Measurements from ENCODE around the gene TIMMDC1.
"Not testable (repeated sequence)": the region's sequence is repeated elsewhere in the genome, so short reads cannot be mapped to it uniquely, and the experiment has no call there.

The TIMMDC1 gene

DNA sequence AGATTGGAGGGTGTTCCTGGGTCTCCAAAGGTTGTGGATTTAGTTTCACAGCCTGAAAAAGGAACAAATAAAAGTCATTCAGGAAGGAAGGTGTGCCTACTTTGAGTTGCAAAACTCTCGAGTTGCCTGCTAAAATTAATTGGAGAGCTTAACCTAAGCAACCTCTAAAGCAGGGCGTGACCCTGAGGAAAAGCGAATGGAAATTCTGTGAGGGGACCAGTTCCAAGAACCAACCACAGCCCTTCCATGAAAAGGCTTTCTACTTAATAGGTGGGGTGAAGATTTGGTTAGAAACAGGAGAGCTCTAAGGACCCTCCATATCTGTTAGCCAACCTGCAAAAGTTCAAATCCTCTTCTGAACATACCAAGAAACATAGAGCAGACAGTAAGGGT lies 59.5 kb downstream of the TIMMDC1 start:
- H3K36me3 ChIP-seq (ENCODE audit: control insufficient read depth, insufficient read depth, low read length) = peaks cover 9% of the 10 kb centered on the region
- no peak for TF ChIP-seq CTCF (IDR thresholded peaks at IDR 0.05; ENCODE audit: insufficient read depth, low read length, poor library complexity, severe bottlenecking)
- peak overlapping the region; percentile 90 for H3K4me3 ChIP-seq (replicated peaks; ENCODE audit: low read depth, low read length)
- no peak for DNase-seq (ENCODE audit: extremely low read depth, insufficient read length)
- no peaks in the 10 kb centered on the region for H3K27me3 ChIP-seq (replicated peaks; ENCODE audit: control insufficient read depth, insufficient read depth, low read length)

GRCh38 chr3:119558626-119559317 lies 60.4 kb downstream of the TIMMDC1 start:
- no peaks in the 10 kb centered on the region for H3K27me3 ChIP-seq (replicated peaks; ENCODE audit: control insufficient read depth, insufficient read depth, low read length)
- TF ChIP-seq CTCF (IDR thresholded peaks at IDR 0.05; ENCODE audit: insufficient read depth, low read length, poor library complexity, severe bottlenecking) = no peak
- no peak for DNase-seq (ENCODE audit: extremely low read depth, insufficient read length)
- H3K36me3 ChIP-seq (ENCODE audit: control insufficient read depth, insufficient read depth, low read length) = peaks cover 9% of the 10 kb centered on the region
- H3K4me3 ChIP-seq (replicated peaks; ENCODE audit: low read depth, low read length) = peak overlapping the region; percentile 90

DNA sequence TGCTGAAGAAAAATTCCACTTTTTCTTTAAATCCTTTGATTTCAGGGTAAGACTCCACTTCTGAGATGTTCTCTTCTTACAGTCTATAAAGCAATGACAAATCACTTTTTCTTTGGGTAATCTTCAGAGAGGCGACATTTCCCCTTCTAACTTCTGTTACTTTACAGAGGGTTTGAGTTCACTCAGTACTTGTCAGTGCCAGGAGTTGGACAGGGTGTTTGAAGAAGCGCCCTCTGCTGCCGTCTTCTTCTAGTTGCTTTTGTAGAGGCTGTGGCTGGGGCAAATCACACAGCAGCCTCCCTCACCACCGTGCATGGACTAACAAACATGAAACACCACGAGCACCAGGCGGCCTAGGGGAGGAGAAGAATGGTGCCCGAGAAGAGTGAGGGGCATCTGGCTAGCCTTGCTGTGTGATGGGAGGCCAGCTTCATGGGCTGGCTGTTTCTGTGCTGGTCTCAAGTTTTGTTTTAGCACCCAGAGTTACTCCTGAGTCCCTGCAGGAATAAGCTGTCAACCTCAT lies 61.2 kb downstream of the TIMMDC1 start, which contains the start of gene CD80:
Gene CD80 (minus strand): TSS at position 174 of the 523 bp plus-strand sequence. CDS start 1,886 bp downstream, outside the sequence.
- no peaks in the 10 kb centered on the region for H3K27me3 ChIP-seq (replicated peaks; ENCODE audit: control insufficient read depth, insufficient read depth, low read length)
- TF ChIP-seq CTCF (IDR thresholded peaks at IDR 0.05; ENCODE audit: insufficient read depth, low read length, poor library complexity, severe bottlenecking) = peak; percentile 75
- peak within 1 kb of the TSS; percentile 90 for H3K4me3 ChIP-seq (replicated peaks; ENCODE audit: low read depth, low read length)
- H3K36me3 ChIP-seq (ENCODE audit: control insufficient read depth, insufficient read depth, low read length) = peaks cover 6% of the 10 kb centered on the region
- DNase-seq (ENCODE audit: extremely low read depth, insufficient read length) = peak; percentile 78

- TF ChIP-seq CTCF (IDR thresholded peaks at IDR 0.05; ENCODE audit: insufficient read depth, low read length, poor library complexity, severe bottlenecking) = no peak
- Histone ChIP-seq H3K36me3 (ENCODE audit: control insufficient read depth, insufficient read depth, low read length) (peaks cover 4% of the 10 kb centered on the region; the same call in 1 of the 2 replicates), H3K4me3 (replicated peaks; ENCODE audit: low read depth, low read length) (peak overlapping the region; percentile 90), H3K27me3 (replicated peaks; ENCODE audit: control insufficient read depth, insufficient read depth, low read length) (no peaks in the 10 kb centered on the region)
- no peak for DNase-seq (ENCODE audit: extremely low read depth, insufficient read length)
These were observed 61.8 kb downstream of the TIMMDC1 start for GRCh38 chr3:119560160-119560559.

DNA sequence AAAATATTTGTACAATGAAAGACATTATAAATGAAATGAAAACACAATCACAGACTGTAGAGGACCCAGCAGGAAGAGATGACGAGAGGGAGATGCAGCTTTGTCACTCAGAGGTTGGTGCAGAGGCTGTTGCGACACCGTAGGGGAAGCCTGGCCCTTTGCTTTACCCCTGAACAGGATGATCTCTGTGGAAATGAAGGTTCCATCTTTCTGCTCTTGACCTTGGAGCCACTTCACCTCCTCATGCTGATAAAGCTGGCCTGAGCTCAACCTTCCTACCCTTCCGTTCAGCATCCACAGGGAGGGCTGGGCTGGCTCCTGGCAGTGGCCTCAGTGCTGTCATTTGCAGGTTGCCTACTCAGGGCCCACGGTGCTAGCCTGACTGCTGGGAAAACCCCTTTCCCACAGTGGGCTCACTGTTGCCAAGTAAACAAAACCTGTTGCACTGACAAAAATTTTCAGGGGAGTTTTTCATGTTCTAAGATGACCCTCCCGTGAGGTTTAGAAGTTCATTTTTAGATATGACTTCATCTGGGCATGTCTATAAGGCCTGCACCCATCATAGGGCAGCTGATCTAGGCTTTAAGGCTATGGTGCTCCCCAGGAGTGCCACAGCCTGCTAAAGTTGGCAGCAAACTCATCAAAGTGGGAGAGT lies 64.1 kb downstream of the TIMMDC1 start:
- Histone ChIP-seq H3K4me3 (replicated peaks; ENCODE audit: low read depth, low read length) (peak overlapping the region; percentile 58), H3K27me3 (replicated peaks; ENCODE audit: control insufficient read depth, insufficient read depth, low read length) (no peaks in the 10 kb centered on the region), H3K36me3 (ENCODE audit: control insufficient read depth, insufficient read depth, low read length) (0 out of 2 replicates have a peak, but pooled peaks cover under 1% of the 10 kb centered on the region)
- DNase-seq (ENCODE audit: extremely low read depth, insufficient read length) = peak; percentile 87
- TF ChIP-seq CTCF (IDR thresholded peaks at IDR 0.05; ENCODE audit: insufficient read depth, low read length, poor library complexity, severe bottlenecking) = no peak

GRCh38 chr3:119563334-119563733 lies 65.0 kb downstream of the TIMMDC1 start:
- not testable (repeated sequence) for DNase-seq (ENCODE audit: extremely low read depth, insufficient read length); H3K27me3 ChIP-seq (replicated peaks; ENCODE audit: control insufficient read depth, insufficient read depth, low read length); H3K36me3 ChIP-seq (ENCODE audit: control insufficient read depth, insufficient read depth, low read length); H3K4me3 ChIP-seq (replicated peaks; ENCODE audit: low read depth, low read length)
